DOHH2 (cell line): ENCODE results near the gene GDE1.

Experiments
- H3F3A ChIP-seq: fragments of 200-600 bp; sonication (generic), shearing (Covaris generic); 2 replicates; pipeline ENCODE4 v1.6.0; 2016; ENCODE audit warnings: antibody characterized with exemption, mild to moderate bottlenecking; ENCODE audit not compliant: control insufficient read depth, insufficient read depth
- H3K27ac ChIP-seq: fragments of 200-600 bp; sonication (generic); 2 replicates; pipeline ENCODE4 v1.5.1; 2014; ENCODE audit warnings: low read depth, mild to moderate bottlenecking, low read length, moderate library complexity
- H3K27me3 ChIP-seq: fragments of 200-600 bp; sonication (generic); 2 replicates; pipeline ENCODE4 v1.6.1; 2014; ENCODE audit warnings: mild to moderate bottlenecking, low read length, mixed read lengths; ENCODE audit not compliant: control insufficient read depth
- H3K36me3 ChIP-seq: fragments of 200-600 bp; sonication (generic); 2 replicates; pipeline ENCODE4 v1.6.1; 2014; ENCODE audit warnings: mild to moderate bottlenecking, low read length, moderate library complexity, mixed read lengths; ENCODE audit not compliant: control insufficient read depth
- H3K4me1 ChIP-seq: fragments of 200-600 bp; sonication (generic); 2 replicates; pipeline ENCODE4 v1.6.1; 2014; ENCODE audit warnings: mild to moderate bottlenecking, low read length, mixed read lengths; ENCODE audit not compliant: control insufficient read depth
- H3K4me2 ChIP-seq: fragments of 200-600 bp; sonication (generic); 2 replicates; pipeline ENCODE4 v1.6.0; 2014; ENCODE audit warnings: mild to moderate bottlenecking, low read length, moderate library complexity
- H3K4me3 ChIP-seq: fragments of 200-600 bp; sonication (generic); 2 replicates; pipeline ENCODE4 v1.5.1; 2014; ENCODE audit warnings: mild to moderate bottlenecking, low read length, mixed read lengths
- H3K79me2 ChIP-seq: fragments of 200-600 bp; sonication (generic); 2 replicates; pipeline ENCODE4 v1.6.1; 2014; ENCODE audit warnings: mild to moderate bottlenecking, low read length, mixed read lengths; ENCODE audit not compliant: control insufficient read depth
- H3K9me2 ChIP-seq: fragments of 200-600 bp; sonication (generic); replicated peaks from 2 replicates; pipeline ENCODE4 v1.6.1; 2014; ENCODE audit warnings: mild to moderate bottlenecking, low read length, mixed read lengths; ENCODE audit not compliant: control insufficient read depth
- H3K9me3 ChIP-seq: fragments of 200-600 bp; sonication (generic); 2 replicates; pipeline ENCODE4 v1.6.1; 2014; ENCODE audit warnings: antibody characterized with exemption, low read length, mixed read lengths; ENCODE audit not compliant: control insufficient read depth, insufficient read depth
- H4K20me1 ChIP-seq: fragments of 200-600 bp; sonication (generic); 2 replicates; pipeline ENCODE4 v1.6.0; 2014; ENCODE audit warnings: low read depth, mild to moderate bottlenecking, antibody characterized with exemption, low read length, moderate library complexity; ENCODE audit not compliant: control insufficient read depth, insufficient read depth
- EZH2phosphoT487 ChIP-seq: fragments of 200-600 bp; sonication (generic); IDR thresholded peaks from 2 replicates; pipeline ENCODE4 v1.6.1; 2017; ENCODE audit warnings: borderline replicate concordance, mild to moderate bottlenecking, antibody characterized with exemption, low read length, moderate library complexity, mixed read lengths
- TF ChIP-seq, protein P1 (sequence below): fragments of 200-600 bp; sonication (generic); IDR thresholded peaks from one replicate; pipeline ENCODE4 v1.5.1; 2014; ENCODE audit warnings: antibody characterized with exemption, mild to moderate bottlenecking, low read depth, low read length; ENCODE audit not compliant: poor library complexity, severe bottlenecking

The GDE1 gene

DNA sequence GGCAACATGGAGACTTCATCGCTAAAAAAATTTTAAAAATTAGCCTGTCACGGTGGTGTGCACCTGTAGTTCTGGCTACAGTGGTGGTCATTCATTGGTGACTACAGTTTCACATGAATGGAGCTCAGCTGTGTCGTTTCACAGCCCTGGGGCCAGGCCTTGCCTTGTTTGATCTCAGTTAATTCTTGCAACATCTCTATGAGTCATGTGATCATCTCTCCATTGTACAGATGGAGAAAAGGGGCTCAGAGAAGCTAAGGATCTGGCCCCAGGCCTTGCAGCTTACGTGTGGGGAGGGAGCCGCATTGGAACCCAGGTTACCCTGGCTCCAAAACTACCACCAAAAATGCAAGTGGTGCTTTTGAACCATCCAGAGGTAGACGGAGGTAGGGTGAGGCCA is 49.4 kb downstream of the GDE1 start:
- Histone ChIP-seq H4K20me1 (no peaks in the 10 kb centered on the region), H3K4me1 (no peaks in the 10 kb centered on the region), H3F3A (no peaks in the 10 kb centered on the region), H3K27ac (no peak overlapping the region), H3K36me3 (no peaks in the 10 kb centered on the region), H3K9me3 (no peaks in the 10 kb centered on the region), H3K79me2 (no peaks in the 10 kb centered on the region), H3K4me2 (no peak overlapping the region), H3K27me3 (no peaks in the 10 kb centered on the region), H3K9me2 (no peaks in the 10 kb centered on the region), H3K4me3 (no peak overlapping the region)
- no peak for TF ChIP-seq EZH2phosphoT487
- TF ChIP-seq, protein P1, sequence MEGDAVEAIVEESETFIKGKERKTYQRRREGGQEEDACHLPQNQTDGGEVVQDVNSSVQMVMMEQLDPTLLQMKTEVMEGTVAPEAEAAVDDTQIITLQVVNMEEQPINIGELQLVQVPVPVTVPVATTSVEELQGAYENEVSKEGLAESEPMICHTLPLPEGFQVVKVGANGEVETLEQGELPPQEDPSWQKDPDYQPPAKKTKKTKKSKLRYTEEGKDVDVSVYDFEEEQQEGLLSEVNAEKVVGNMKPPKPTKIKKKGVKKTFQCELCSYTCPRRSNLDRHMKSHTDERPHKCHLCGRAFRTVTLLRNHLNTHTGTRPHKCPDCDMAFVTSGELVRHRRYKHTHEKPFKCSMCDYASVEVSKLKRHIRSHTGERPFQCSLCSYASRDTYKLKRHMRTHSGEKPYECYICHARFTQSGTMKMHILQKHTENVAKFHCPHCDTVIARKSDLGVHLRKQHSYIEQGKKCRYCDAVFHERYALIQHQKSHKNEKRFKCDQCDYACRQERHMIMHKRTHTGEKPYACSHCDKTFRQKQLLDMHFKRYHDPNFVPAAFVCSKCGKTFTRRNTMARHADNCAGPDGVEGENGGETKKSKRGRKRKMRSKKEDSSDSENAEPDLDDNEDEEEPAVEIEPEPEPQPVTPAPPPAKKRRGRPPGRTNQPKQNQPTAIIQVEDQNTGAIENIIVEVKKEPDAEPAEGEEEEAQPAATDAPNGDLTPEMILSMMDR = no peak

- H3K36me3 ChIP-seq = no peaks in the 10 kb centered on the region
- no peak overlapping the region for H3K27ac ChIP-seq
- no peaks in the 10 kb centered on the region for H3K79me2 ChIP-seq
- no peak overlapping the region for H3K4me2 ChIP-seq
- no peaks in the 10 kb centered on the region for H3K9me3 ChIP-seq
- H3K9me2 ChIP-seq = no peaks in the 10 kb centered on the region
- H3F3A ChIP-seq = no peaks in the 10 kb centered on the region
- no peaks in the 10 kb centered on the region for H3K4me1 ChIP-seq
- no peaks in the 10 kb centered on the region for H3K27me3 ChIP-seq
- H4K20me1 ChIP-seq = no peaks in the 10 kb centered on the region
- no peak overlapping the region for H3K4me3 ChIP-seq
- TF ChIP-seq EZH2phosphoT487 = no peak
- TF ChIP-seq, protein P1 = no peak
Measured at GRCh38 chr16:19468300-19468699, 53.6 kb downstream of the GDE1 start.

DNA sequence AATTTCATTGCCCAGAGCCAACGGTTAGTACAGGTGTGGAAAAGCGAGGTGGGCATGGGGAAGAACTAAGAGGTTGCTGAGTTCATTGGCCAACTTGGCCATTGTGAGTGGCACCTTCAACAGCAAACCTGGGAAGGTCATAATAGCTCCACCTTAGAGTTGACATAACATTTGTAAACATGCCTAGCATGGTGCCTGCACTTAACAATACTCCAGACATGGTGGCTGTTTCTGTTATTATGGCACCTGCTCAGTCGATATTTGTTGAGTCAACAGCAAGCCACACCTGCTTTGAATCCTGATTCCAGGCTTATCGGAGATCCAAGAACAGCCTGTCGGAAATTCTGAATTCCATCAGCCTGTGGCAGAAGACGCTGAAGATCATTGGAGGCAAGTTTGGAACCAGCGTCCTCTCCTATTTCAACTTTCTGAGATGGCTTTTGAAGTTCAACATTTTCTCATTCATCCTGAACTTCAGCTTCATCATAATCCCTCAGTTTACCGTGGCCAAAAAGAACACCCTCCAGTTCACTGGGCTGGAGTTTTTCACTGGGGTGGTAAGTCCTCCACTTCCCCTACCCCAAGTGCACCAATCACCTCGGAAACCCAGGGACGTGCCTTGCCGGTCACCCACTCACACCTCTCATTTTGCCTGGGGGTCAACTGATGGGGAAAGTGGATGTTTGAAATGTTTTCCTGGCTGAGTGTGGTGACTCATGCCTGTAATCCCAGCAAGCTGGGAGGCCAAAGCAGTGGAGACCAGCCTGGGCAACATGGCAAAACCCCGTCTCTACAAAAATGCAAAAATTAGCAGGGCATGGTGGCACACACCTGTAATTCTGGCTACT is 58.2 kb downstream of the GDE1 start:
- Histone ChIP-seq H3K9me3 (no peaks in the 10 kb centered on the region), H3K79me2 (no peaks in the 10 kb centered on the region), H3K9me2 (no peaks in the 10 kb centered on the region), H3K4me1 (no peaks in the 10 kb centered on the region), H3K27me3 (no peaks in the 10 kb centered on the region), H3K36me3 (no peaks in the 10 kb centered on the region), H4K20me1 (no peaks in the 10 kb centered on the region), H3K4me3 (no peak overlapping the region), H3K4me2 (no peak overlapping the region), H3F3A (no peaks in the 10 kb centered on the region), H3K27ac (no peak overlapping the region)
- TF ChIP-seq, protein P1 = no peak
- TF ChIP-seq EZH2phosphoT487 = no peak
